Astrocyte (in vitro differentiated cells and primary cell): ENCODE results near the gene CCS. TPM values are rescaled to one million over a fixed set of nuclear protein-coding genes. Genes with fewer than 3 reads are reported as not detected.

Experiments used
- DNase-seq: peaks from one replicate; pipeline ENCODE4 v3.0.0-alpha.2; 2010; ENCODE audit warnings: low read depth
- FAIRE-seq: peaks from 2 replicates; lab custom pipeline; 2011; peaks lifted over from hg19 to GRCh38; lab: Jason Lieb, UNC
- H2AFZ ChIP-seq: 2 replicates; pipeline ENCODE4 v1.6.0; 2012; ENCODE audit warnings: low read depth, low read length, inconsistent platforms
- H3K27ac ChIP-seq: 2 replicates; pipeline ENCODE4 v1.5.1; 2011; ENCODE audit warnings: low read depth, low read length, inconsistent platforms
- H3K27me3 ChIP-seq: 2 replicates; pipeline ENCODE4 v1.6.0; 2011; ENCODE audit warnings: low read length, inconsistent platforms; ENCODE audit not compliant: insufficient read depth
- H3K36me3 ChIP-seq: 2 replicates; pipeline ENCODE4 v1.5.1; 2011; ENCODE audit warnings: low read length, inconsistent platforms; ENCODE audit not compliant: insufficient read depth
- H3K4me1 ChIP-seq: 2 replicates; pipeline ENCODE4 v1.5.1; 2011; ENCODE audit warnings: low read length, inconsistent platforms; ENCODE audit not compliant: insufficient read depth
- H3K4me2 ChIP-seq: 2 replicates; pipeline ENCODE4 v1.6.0; 2012; ENCODE audit warnings: low read length, inconsistent platforms
- H3K4me3 ChIP-seq: 2 replicates; pipeline ENCODE4 v1.5.1; 2011; ENCODE audit warnings: low read depth, mild to moderate bottlenecking, low read length, inconsistent platforms; ENCODE audit not compliant: insufficient read depth
- H3K79me2 ChIP-seq: 2 replicates; pipeline ENCODE4 v1.6.0; 2012; ENCODE audit warnings: mild to moderate bottlenecking, low read length, inconsistent platforms; ENCODE audit not compliant: insufficient read depth
- H3K9ac ChIP-seq: 2 replicates; pipeline ENCODE4 v1.6.0; 2012; ENCODE audit warnings: mild to moderate bottlenecking, low read length, inconsistent platforms
- H3K9me3 ChIP-seq: 2 replicates; pipeline ENCODE4 v1.5.1; 2012; ENCODE audit warnings: low read depth, mild to moderate bottlenecking, low read length, inconsistent platforms; ENCODE audit not compliant: insufficient read depth
- H4K20me1 ChIP-seq: 2 replicates; pipeline ENCODE4 v1.6.0; 2012; ENCODE audit warnings: low read length, inconsistent platforms; ENCODE audit not compliant: insufficient read depth
- H3K27ac Mint-ChIP-seq: one replicate; pipeline ENCODE4 v1.8.0; 2021; ENCODE audit warnings: mild to moderate bottlenecking, mixed read lengths; ENCODE audit not compliant: unreplicated experiment
- H3K27me3 Mint-ChIP-seq: one replicate; pipeline ENCODE4 v1.8.0; 2021; ENCODE audit warnings: low read depth, mixed read lengths; ENCODE audit not compliant: unreplicated experiment
- H3K36me3 Mint-ChIP-seq: one replicate; pipeline ENCODE4 v1.8.0; 2021; ENCODE audit warnings: low read depth, mixed read lengths; ENCODE audit not compliant: unreplicated experiment
- H3K4me1 Mint-ChIP-seq: one replicate; pipeline ENCODE4 v1.8.0; 2021; ENCODE audit warnings: low read depth, mixed read lengths; ENCODE audit not compliant: unreplicated experiment
- H3K4me3 Mint-ChIP-seq: one replicate; pipeline ENCODE4 v1.8.0; 2021; ENCODE audit warnings: mild to moderate bottlenecking, moderate library complexity, mixed read lengths; ENCODE audit not compliant: unreplicated experiment
- H3K9me3 Mint-ChIP-seq: one replicate; pipeline ENCODE4 v1.8.0; 2021; ENCODE audit warnings: mild to moderate bottlenecking, mixed read lengths; ENCODE audit not compliant: unreplicated experiment
- EZH2 ChIP-seq: IDR thresholded peaks from 2 replicates; pipeline ENCODE4 v1.6.1; 2012; ENCODE audit warnings: mild to moderate bottlenecking, low read length, inconsistent platforms; ENCODE audit not compliant: insufficient read depth
- total RNA-seq: library from RNA; stranded (reverse); gene quantifications from 2 replicates; pipeline ENCODE4 v1.2.1, GENCODE V29; 2021
- TF ChIP-seq, protein P1 (sequence below): IDR thresholded peaks from 2 replicates; pipeline ENCODE4 v1.5.1; 2011; ENCODE audit warnings: low read depth, mild to moderate bottlenecking, inconsistent platforms, low read length, moderate library complexity; ENCODE audit not compliant: insufficient read depth

Gene CCS
- total RNA-seq, 1 donor from 2014 or later = 23.2 TPM

DNA sequence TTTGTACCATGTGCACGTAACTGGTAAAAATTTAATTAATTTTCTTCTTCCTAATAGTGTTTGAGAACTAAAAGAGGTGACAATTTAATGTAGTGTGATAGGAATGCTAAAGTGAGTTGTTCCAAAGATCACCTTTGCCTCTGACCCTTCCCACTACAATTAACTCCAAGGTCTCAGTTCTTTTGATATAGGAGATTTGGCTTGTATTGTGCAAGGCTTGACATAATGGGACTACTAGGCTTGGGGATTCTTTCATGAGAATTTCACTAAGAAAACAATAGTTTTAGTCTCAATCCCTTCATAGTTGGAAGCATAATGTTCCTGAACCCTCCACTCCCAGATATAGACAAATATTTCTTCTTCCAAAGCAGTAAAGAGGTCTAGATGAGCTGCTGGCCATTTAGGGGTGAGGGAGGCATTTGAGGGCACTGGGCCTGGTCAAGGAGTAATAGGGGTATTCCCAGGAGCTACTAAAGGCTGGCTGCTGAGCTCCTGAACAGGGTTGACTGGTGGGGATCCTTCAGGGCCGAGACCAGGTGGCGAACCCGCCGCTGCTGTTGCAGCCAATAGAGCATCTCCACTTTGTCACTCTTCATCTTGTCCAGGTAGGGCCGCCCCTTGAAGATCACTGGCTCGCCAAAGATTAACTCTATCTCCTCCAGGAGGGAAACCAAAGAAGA, 2.8 kb upstream of the CCS start:
- H3K27ac ChIP-seq = no peak overlapping the region
- no peak overlapping the region for H2AFZ ChIP-seq
- TF ChIP-seq EZH2 = no peak
- TF ChIP-seq, protein P1, sequence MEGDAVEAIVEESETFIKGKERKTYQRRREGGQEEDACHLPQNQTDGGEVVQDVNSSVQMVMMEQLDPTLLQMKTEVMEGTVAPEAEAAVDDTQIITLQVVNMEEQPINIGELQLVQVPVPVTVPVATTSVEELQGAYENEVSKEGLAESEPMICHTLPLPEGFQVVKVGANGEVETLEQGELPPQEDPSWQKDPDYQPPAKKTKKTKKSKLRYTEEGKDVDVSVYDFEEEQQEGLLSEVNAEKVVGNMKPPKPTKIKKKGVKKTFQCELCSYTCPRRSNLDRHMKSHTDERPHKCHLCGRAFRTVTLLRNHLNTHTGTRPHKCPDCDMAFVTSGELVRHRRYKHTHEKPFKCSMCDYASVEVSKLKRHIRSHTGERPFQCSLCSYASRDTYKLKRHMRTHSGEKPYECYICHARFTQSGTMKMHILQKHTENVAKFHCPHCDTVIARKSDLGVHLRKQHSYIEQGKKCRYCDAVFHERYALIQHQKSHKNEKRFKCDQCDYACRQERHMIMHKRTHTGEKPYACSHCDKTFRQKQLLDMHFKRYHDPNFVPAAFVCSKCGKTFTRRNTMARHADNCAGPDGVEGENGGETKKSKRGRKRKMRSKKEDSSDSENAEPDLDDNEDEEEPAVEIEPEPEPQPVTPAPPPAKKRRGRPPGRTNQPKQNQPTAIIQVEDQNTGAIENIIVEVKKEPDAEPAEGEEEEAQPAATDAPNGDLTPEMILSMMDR = no peak
- no peaks in the 10 kb centered on the region for H3K36me3 ChIP-seq
- no peak overlapping the region for H3K9ac ChIP-seq
- H3K36me3 Mint-ChIP-seq = peaks cover 9% of the 10 kb centered on the region
- peaks cover 6% of the 10 kb centered on the region for H3K27me3 Mint-ChIP-seq
- no peaks in the 10 kb centered on the region for H3K27me3 ChIP-seq
- no peak overlapping the region for H3K4me3 ChIP-seq
- H4K20me1 ChIP-seq = peaks cover 7% of the 10 kb centered on the region
- H3K4me2 ChIP-seq = no peak overlapping the region
- H3K9me3 ChIP-seq = no peaks in the 10 kb centered on the region
- H3K4me1 ChIP-seq = peaks cover 8% of the 10 kb centered on the region
- peaks cover 11% of the 10 kb centered on the region for H3K4me1 Mint-ChIP-seq
- no peak overlapping the region for H3K27ac Mint-ChIP-seq
- peaks cover 16% of the 10 kb centered on the region for H3K9me3 Mint-ChIP-seq
- DNase-seq = no peak
- H3K79me2 ChIP-seq = peaks cover 9% of the 10 kb centered on the region
- no peak for FAIRE-seq
- no peak overlapping the region for H3K4me3 Mint-ChIP-seq

DNA sequence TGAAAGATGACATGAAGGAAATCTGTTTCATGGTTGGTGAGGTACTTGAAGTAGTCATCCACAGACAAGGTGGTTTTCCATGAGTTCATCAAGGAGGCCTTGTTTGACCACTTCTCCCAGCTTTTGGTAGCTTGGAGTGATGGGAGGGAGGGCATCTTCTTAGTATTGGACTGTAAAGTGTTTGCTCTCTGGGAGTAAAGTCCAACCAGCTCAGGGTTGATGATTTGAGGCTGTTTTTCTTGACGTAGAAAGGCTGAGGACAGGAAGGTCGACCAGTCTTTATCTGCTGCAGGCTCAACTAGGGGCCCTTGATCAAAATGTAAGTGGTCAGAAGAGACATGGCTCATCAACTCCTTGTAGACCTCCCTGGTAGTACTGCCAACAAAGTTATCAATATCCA, 1.8 kb upstream of the CCS start:
- Histone ChIP-seq H2AFZ (no peak overlapping the region), H3K9me3 (no peaks in the 10 kb centered on the region), H3K4me1 (peaks cover 15% of the 10 kb centered on the region), H3K27me3 (no peaks in the 10 kb centered on the region), H3K9ac (no peak overlapping the region), H3K27ac (no peak overlapping the region), H3K79me2 (peaks cover 9% of the 10 kb centered on the region), H3K4me3 (no peak overlapping the region), H3K4me2 (no peak overlapping the region), H3K36me3 (no peaks in the 10 kb centered on the region), H4K20me1 (peaks cover 16% of the 10 kb centered on the region)
- H3K4me1 Mint-ChIP-seq = peaks cover 14% of the 10 kb centered on the region
- peaks cover 9% of the 10 kb centered on the region for H3K36me3 Mint-ChIP-seq
- no peak for TF ChIP-seq EZH2
- TF ChIP-seq, protein P1 = no peak
- peaks cover 14% of the 10 kb centered on the region for H3K9me3 Mint-ChIP-seq
- peaks cover 5% of the 10 kb centered on the region for H3K27me3 Mint-ChIP-seq
- DNase-seq (no peak), FAIRE-seq (no peak)
- no peak overlapping the region for H3K4me3 Mint-ChIP-seq
- no peak overlapping the region for H3K27ac Mint-ChIP-seq

DNA sequence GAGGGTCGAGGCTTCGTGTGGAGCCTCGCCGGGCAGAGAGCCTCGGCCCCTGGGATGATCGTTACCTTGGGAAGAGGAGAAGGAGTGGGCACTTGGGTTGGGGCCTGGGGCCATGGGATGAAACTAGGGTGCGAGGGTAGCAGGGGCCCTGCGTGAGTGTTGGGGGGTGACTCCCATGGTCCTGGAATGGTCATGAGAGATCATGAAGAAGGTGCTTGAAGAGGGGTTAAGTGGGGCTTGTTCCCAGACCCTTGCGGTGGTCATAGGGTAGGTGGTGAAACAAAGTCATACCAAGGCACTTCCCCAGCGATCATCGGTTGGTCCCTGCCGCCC, 284 bp downstream of the CCS start:
- H4K20me1 ChIP-seq = peaks cover 16% of the 10 kb centered on the region
- H3K27me3 ChIP-seq = no peaks in the 10 kb centered on the region
- H3K9me3 ChIP-seq = no peaks in the 10 kb centered on the region
- FAIRE-seq (no peak), DNase-seq (no peak)
- Mint-ChIP-seq H3K4me1 (peaks cover 14% of the 10 kb centered on the region), H3K9me3 (peaks cover 10% of the 10 kb centered on the region), H3K4me3 (peak overlapping the region; percentile 99), H3K27me3 (no peaks in the 10 kb centered on the region), H3K36me3 (peaks cover 9% of the 10 kb centered on the region), H3K27ac (peak overlapping the region; percentile 99)
- H3K9ac ChIP-seq = peak overlapping the region; percentile 86
- H3K4me1 ChIP-seq = peaks cover 15% of the 10 kb centered on the region
- peak overlapping the region; percentile 99 for H3K4me2 ChIP-seq
- peak overlapping the region; percentile 68 for H3K27ac ChIP-seq
- no peaks in the 10 kb centered on the region for H3K36me3 ChIP-seq
- no peak for TF ChIP-seq EZH2
- TF ChIP-seq, protein P1 = no peak
- peak overlapping the region; percentile 87 for H3K4me3 ChIP-seq
- H2AFZ ChIP-seq = peak overlapping the region; percentile 95
- H3K79me2 ChIP-seq = peaks cover 9% of the 10 kb centered on the region
